H9 (cell line): ENCODE measurements around the gene SLC6A18. TPM values are rescaled to one million over a fixed set of nuclear protein-coding genes. Genes with fewer than 3 reads are reported as not detected.

Experiments used
- DNase-seq: peaks from one replicate; pipeline ENCODE4 v3.0.0-alpha.2; 2017
- H2AFZ ChIP-seq: one replicate; pipeline ENCODE4 v1.6.1; 2013; ENCODE audit warnings: mild to moderate bottlenecking, low read length, control low read depth, moderate library complexity
- H2AK5ac ChIP-seq: 2 replicates; pipeline ENCODE4 v1.6.1; 2013; ENCODE audit warnings: low read length, control low read depth, mixed read lengths; ENCODE audit not compliant: insufficient read length
- H2BK120ac ChIP-seq: one replicate; pipeline ENCODE4 v1.6.1; 2013; ENCODE audit warnings: low read depth, mild to moderate bottlenecking, low read length, control low read depth, inconsistent platforms; ENCODE audit not compliant: poor library complexity, severe bottlenecking
- H2BK12ac ChIP-seq: 2 replicates; pipeline ENCODE4 v1.6.1; 2013; ENCODE audit warnings: low read length, control low read depth, mixed read lengths, low read depth; ENCODE audit not compliant: insufficient read length
- H2BK15ac ChIP-seq: 2 replicates; pipeline ENCODE4 v1.6.1; 2013; ENCODE audit warnings: low read depth, low read length, control low read depth
- H2BK20ac ChIP-seq: one replicate; pipeline ENCODE4 v1.6.1; 2013; ENCODE audit warnings: low read depth, mild to moderate bottlenecking, low read length, control low read depth, inconsistent platforms; ENCODE audit not compliant: poor library complexity, severe bottlenecking
- H2BK5ac ChIP-seq: 2 replicates; pipeline ENCODE4 v1.6.1; 2013; ENCODE audit warnings: low read length, control low read depth, mixed read lengths; ENCODE audit not compliant: insufficient read length
- H3K14ac ChIP-seq: 2 replicates; pipeline ENCODE4 v1.6.1; 2013; ENCODE audit warnings: low read length, control low read depth; ENCODE audit not compliant: insufficient read depth
- H3K18ac ChIP-seq: 2 replicates; pipeline ENCODE4 v1.6.1; 2013; ENCODE audit warnings: low read depth, mild to moderate bottlenecking, mixed read lengths, low read length, control low read depth; ENCODE audit not compliant: insufficient read length
- H3K23ac ChIP-seq: 2 replicates; pipeline ENCODE4 v1.6.1; 2013; ENCODE audit warnings: low read length, control low read depth, mixed read lengths, low read depth; ENCODE audit not compliant: insufficient read length
- H3K23me2 ChIP-seq: 2 replicates; pipeline ENCODE4 v1.6.1; 2013; ENCODE audit warnings: low read depth, mild to moderate bottlenecking, mixed read lengths, low read length, control low read depth; ENCODE audit not compliant: insufficient read length, poor library complexity, severe bottlenecking
- H3K27ac ChIP-seq: 2 replicates; pipeline ENCODE4 v1.5.1; 2013; ENCODE audit warnings: low read length, control low read depth, mixed read lengths, low read depth; ENCODE audit not compliant: insufficient read length
- H3K27me3 ChIP-seq: 2 replicates; pipeline ENCODE4 v1.6.1; 2013; ENCODE audit warnings: low read length, control low read depth, inconsistent platforms; ENCODE audit not compliant: insufficient read depth
- H3K4ac ChIP-seq: 2 replicates; pipeline ENCODE4 v1.6.1; 2013; ENCODE audit warnings: low read depth, mild to moderate bottlenecking, control low read depth, inconsistent platforms, low read length, moderate library complexity
- H3K4me1 ChIP-seq: 2 replicates; pipeline ENCODE4 v1.6.1; 2013; ENCODE audit warnings: low read length, control low read depth, inconsistent platforms; ENCODE audit not compliant: insufficient read depth
- H3K4me2 ChIP-seq: 2 replicates; pipeline ENCODE4 v1.6.1; 2013; ENCODE audit warnings: low read length, control low read depth, mixed read lengths; ENCODE audit not compliant: insufficient read length, insufficient read depth
- H3K56ac ChIP-seq: 2 replicates; pipeline ENCODE4 v1.6.1; 2013; ENCODE audit warnings: low read depth, mild to moderate bottlenecking, mixed read lengths, low read length, control low read depth; ENCODE audit not compliant: insufficient read length
- H3K79me1 ChIP-seq: 2 replicates; pipeline ENCODE4 v1.6.1; 2013; ENCODE audit warnings: low read depth, mild to moderate bottlenecking, moderate library complexity, low read length, control low read depth, inconsistent platforms; ENCODE audit not compliant: insufficient read depth, poor library complexity, severe bottlenecking
- H3K79me2 ChIP-seq: 2 replicates; pipeline ENCODE4 v1.6.1; 2013; ENCODE audit warnings: low read length, control low read depth, inconsistent platforms; ENCODE audit not compliant: insufficient read depth
- H3K9ac ChIP-seq: 2 replicates; pipeline ENCODE4 v1.6.1; 2013; ENCODE audit warnings: low read length, control low read depth, mixed read lengths; ENCODE audit not compliant: insufficient read length; ENCODE audit errors: extremely low read depth
- H3K9me3 ChIP-seq: one replicate; pipeline ENCODE4 v1.6.1; 2013; ENCODE audit warnings: low read depth, low read length, inconsistent platforms; ENCODE audit not compliant: control insufficient read depth
- H3T11ph ChIP-seq: one replicate; pipeline ENCODE4 v1.6.1; 2013; ENCODE audit warnings: mild to moderate bottlenecking, low read length, control low read depth, inconsistent platforms
- H4K20me1 ChIP-seq: one replicate; pipeline ENCODE4 v1.6.1; 2013; ENCODE audit not compliant: control insufficient read depth, insufficient read length, insufficient read depth
- H4K5ac ChIP-seq: 2 replicates; pipeline ENCODE4 v1.6.1; 2013; ENCODE audit warnings: low read depth, mild to moderate bottlenecking, mixed read lengths, low read length, control low read depth; ENCODE audit not compliant: insufficient read length
- H4K8ac ChIP-seq: replicated peaks from 2 replicates; pipeline ENCODE4 v1.6.1; 2013; ENCODE audit warnings: low read length, control low read depth, mixed read lengths, low read depth; ENCODE audit not compliant: insufficient read length
- H4K91ac ChIP-seq: 2 replicates; pipeline ENCODE4 v1.6.1; 2013; ENCODE audit warnings: low read depth, mild to moderate bottlenecking, moderate library complexity, mixed read lengths, low read length, control low read depth; ENCODE audit not compliant: insufficient read length
- H3K27ac Mint-ChIP-seq, 3 experiments: 2 replicates in 2 of 3; 3 replicates in 1 of 3; pipeline ENCODE4 v1.8.0; 2020 to 2021; ENCODE audit warnings: mixed read lengths in 3 of 3, mild to moderate bottlenecking in 1 of 3, moderate library complexity in 1 of 3
- H3K27me3 Mint-ChIP-seq: 2 replicates; pipeline ENCODE4 v1.8.0; 2021; ENCODE audit warnings: low read depth, mild to moderate bottlenecking, moderate library complexity, mixed read lengths
- H3K36me3 Mint-ChIP-seq, 3 experiments: 2 replicates in 2 of 3; 3 replicates in 1 of 3; pipeline ENCODE4 v1.8.0; 2020 to 2021; ENCODE audit warnings: low read depth in 3 of 3, mixed read lengths in 3 of 3; ENCODE audit not compliant: insufficient read depth in 1 of 3
- H3K4me1 Mint-ChIP-seq, 2 experiments: 2 replicates each; pipeline ENCODE4 v1.8.0; 2020; ENCODE audit warnings: mixed read lengths in 2 of 2
- H3K4me3 Mint-ChIP-seq, 2 experiments: 2 replicates in 1 of 2; 3 replicates in 1 of 2; pipeline ENCODE4 v1.8.0; 2020 to 2021; ENCODE audit warnings: mild to moderate bottlenecking in 2 of 2, mixed read lengths in 2 of 2, moderate library complexity in 1 of 2
- H3K9me3 Mint-ChIP-seq, 2 experiments: 2 replicates in 1 of 2; 3 replicates in 1 of 2; pipeline ENCODE4 v1.8.0; 2020; ENCODE audit warnings: mild to moderate bottlenecking in 2 of 2, mixed read lengths in 2 of 2, moderate library complexity in 1 of 2
- CTCF ChIP-seq: fragments of 200-600 bp; sonication (generic); conservative IDR thresholded peaks from 3 replicates; pipeline ENCODE4 v1.8.0; 2021; ENCODE audit warnings: antibody characterized with exemption, mild to moderate bottlenecking
- WGBS: extraction: QIAGEN DNeasy Blood & Tissue Kit; methylation state at CpG from one replicate; pipeline ENCODE4 v1.1.7; 2013; ENCODE audit warnings: missing lambda C conversion rate, low lambda C conversion rate, mixed read lengths; ENCODE audit not compliant: insufficient read length; ENCODE audit errors: extremely low coverage; 5-methylcytosine and 5-hydroxymethylcytosine counted together
- total RNA-seq: library from RNA; stranded (reverse); gene quantifications from 2 replicates; pipeline ENCODE4 v1.2.1, GENCODE V29; 2021

SLC6A18 gene
- total RNA-seq, 1 experiment from 2014 or later: not detected

- Histone ChIP-seq H3K9ac (no peak overlapping the region), H3K23ac (no peak overlapping the region), H3K79me2 (no peaks in the 10 kb centered on the region), H3K56ac (no peak overlapping the region), H3K14ac (no peak overlapping the region), H3K27me3 (no peaks in the 10 kb centered on the region), H2BK20ac (no peak overlapping the region), H3K79me1 (no peaks in the 10 kb centered on the region), H3T11ph (no peak overlapping the region), H2AK5ac (no peak overlapping the region), H2BK12ac (no peak overlapping the region), H4K8ac (no peak overlapping the region), H3K4me2 (no peak overlapping the region), H3K23me2 (no peaks in the 10 kb centered on the region), H3K4me1 (no peaks in the 10 kb centered on the region), H2BK5ac (no peak overlapping the region), H2BK15ac (no peak overlapping the region), H3K27ac (no peak overlapping the region), H3K4ac (no peak overlapping the region), H3K9me3 (no peaks in the 10 kb centered on the region), H4K5ac (no peak overlapping the region), H3K18ac (no peak overlapping the region), H4K20me1 (no peaks in the 10 kb centered on the region), H4K91ac (no peak overlapping the region), H2AFZ (no peak overlapping the region), H2BK120ac (no peak overlapping the region)
- no peak overlapping the region for H3K4me3 Mint-ChIP-seq
- peaks cover 0 to 8% of the 10 kb centered on the region in 2 experiments; a peak in 2 of 5 replicates for H3K9me3 Mint-ChIP-seq
- TF ChIP-seq CTCF: no peak
- peaks cover 5% of the 10 kb centered on the region for H3K27me3 Mint-ChIP-seq
- no peaks in the 10 kb centered on the region; a peak in 1 of 7 replicates for H3K36me3 Mint-ChIP-seq
- DNase-seq: no peak
- no CpG with 5 or more reads among the region's 27 CpGs for WGBS
- H3K27ac Mint-ChIP-seq: no peak overlapping the region; a peak in 1 of 7 replicates
- peaks cover 3 to 5% of the 10 kb centered on the region in 2 experiments; a peak in 2 of 4 replicates for H3K4me1 Mint-ChIP-seq
These were observed 2.4 kb upstream of the SLC6A18 start for GRCh38 chr5:1222621-1223277.
